A673 (cell line): ENCODE measurements around the gene GRB10. TPM values are rescaled to one million over a fixed set of nuclear protein-coding genes. Genes with fewer than 3 reads are reported as not detected.

ENCODE experiments used
- BruUV-seq: library from RNA; stranded (reverse); fragments of 400-500 nt; replicated peaks from 2 replicates; lab custom pipeline; 2021; lab: Mats Ljungman, UMichigan
- CTCF ChIA-PET: fragments of 300-600 bp; sonication (Branson Sonifier 250); formaldehyde crosslinking; loops from one replicate; lab custom pipeline; 2022; ENCODE audit warnings: antibody characterized with exemption; lab: Charles Lee
- POLR2A ChIA-PET: fragments of 300-600 bp; sonication (Branson Sonifier 250); formaldehyde crosslinking; loops from one replicate; lab custom pipeline; 2022; ENCODE audit warnings: antibody characterized with exemption; ENCODE audit not compliant: low non-redundant PET; lab: Charles Lee
- DNase-seq: peaks from one replicate; pipeline ENCODE4 v3.0.0-alpha.2; 2015; ENCODE audit warnings: low spot score
- H3K27ac ChIP-seq: fragments of 200-600 bp; sonication (generic); 2 replicates; pipeline ENCODE4 v1.5.1; 2016; ENCODE audit warnings: mixed run types, low read depth, mild to moderate bottlenecking, mixed read lengths, antibody characterized with exemption, low read length; ENCODE audit not compliant: poor library complexity, severe bottlenecking
- H3K27me3 ChIP-seq: fragments of 200-600 bp; sonication (generic); replicated peaks from 2 replicates; pipeline ENCODE4 v1.6.1; 2017; ENCODE audit warnings: mixed run types, low read depth, mild to moderate bottlenecking, mixed read lengths, antibody characterized with exemption, low read length; ENCODE audit not compliant: insufficient read depth, poor library complexity
- H3K36me3 ChIP-seq: fragments of 200-600 bp; sonication (generic); 2 replicates; pipeline ENCODE4 v1.6.1; 2016; ENCODE audit warnings: mixed run types, mild to moderate bottlenecking, mixed read lengths, antibody characterized with exemption, low read length; ENCODE audit not compliant: insufficient read depth, poor library complexity, severe bottlenecking
- H3K4me1 ChIP-seq: fragments of 200-600 bp; sonication (generic); 2 replicates; pipeline ENCODE4 v1.6.1; 2017; ENCODE audit warnings: mixed run types, mild to moderate bottlenecking, mixed read lengths, antibody characterized with exemption, low read length; ENCODE audit not compliant: insufficient read depth, poor library complexity, severe bottlenecking
- H3K4me3 ChIP-seq: fragments of 200-600 bp; sonication (generic); 2 replicates; pipeline ENCODE4 v1.5.1; 2016; ENCODE audit warnings: low read depth, mixed run types, mild to moderate bottlenecking, mixed read lengths, low read length; ENCODE audit not compliant: poor library complexity, severe bottlenecking
- H3K9me3 ChIP-seq: fragments of 200-600 bp; sonication (generic); 2 replicates; pipeline ENCODE4 v1.6.1; 2016; ENCODE audit warnings: mixed run types, low read depth, mild to moderate bottlenecking, mixed read lengths, antibody characterized with exemption, low read length; ENCODE audit not compliant: poor library complexity, severe bottlenecking
- CTCF ChIP-seq: fragments of 300-800, 200-600 bp; sonication (generic); conservative IDR thresholded peaks from 2 replicates; pipeline ENCODE4 v1.5.1; 2017; ENCODE audit warnings: low read depth, mild to moderate bottlenecking, antibody characterized with exemption, low read length, moderate library complexity, mixed read lengths
- EZH2 ChIP-seq: fragments of 200-600 bp; sonication (generic); IDR thresholded peaks from 2 replicates; pipeline ENCODE4 v1.6.1; 2017; ENCODE audit warnings: borderline replicate concordance, low read depth, mild to moderate bottlenecking, mixed read lengths, antibody characterized with exemption, low read length; ENCODE audit not compliant: poor library complexity, severe bottlenecking
- intact Hi-C: fragments of 100-400 bp; cut with micrococcal nuclease; formaldehyde crosslinking; loops from one replicate; pipeline ENCODE4 v1.10.0; 2022; ENCODE audit not compliant: unreplicated experiment
- total RNA-seq: library from RNA; stranded (reverse); gene quantifications from 2 replicates; pipeline ENCODE4 v1.2.3, GENCODE V29; 2021

The GRB10 gene
- total RNA-seq, 1 experiment from 2014 or later, result 0.41 TPM

GRCh38 chr7:50640779-50641178, 141.9 kb downstream of the GRB10 start:
- peaks cover 6% of the 10 kb centered on the region for H3K27me3 ChIP-seq
- H3K4me1 ChIP-seq, result no peaks in the 10 kb centered on the region
- no TSS peak for BruUV-seq
- intact Hi-C loops, result no loop called here
- H3K27ac ChIP-seq, result no peak overlapping the region
- no peaks in the 10 kb centered on the region for H3K9me3 ChIP-seq
- ChIA-PET CTCF (no interaction called here), POLR2A (no interaction called here)
- H3K4me3 ChIP-seq, result no peak overlapping the region
- TF ChIP-seq EZH2 (no peak), CTCF (no peak)
- no peak for DNase-seq
- H3K36me3 ChIP-seq, result no peaks in the 10 kb centered on the region

- POLR2A ChIA-PET, result no interaction called here
- no peak for DNase-seq
- Histone ChIP-seq H3K27me3 (peaks cover 6% of the 10 kb centered on the region), H3K36me3 (no peaks in the 10 kb centered on the region), H3K4me3 (no peak overlapping the region), H3K4me1 (no peaks in the 10 kb centered on the region), H3K27ac (no peak overlapping the region), H3K9me3 (no peaks in the 10 kb centered on the region)
- intact Hi-C loops, result no loop called here
- TF ChIP-seq CTCF, result no peak
- no peak for TF ChIP-seq EZH2
- CTCF ChIA-PET, result no interaction called here
- no TSS peak for BruUV-seq
Observed at GRCh38 chr7:50640256-50640655, 142.4 kb downstream of the GRB10 start.

- DNase-seq, result no peak
- POLR2A ChIA-PET, result no interaction called here
Observed at GRCh38 chr7:50637725-50638643, 144.7 kb downstream of the GRB10 start.

More at GRCh38 chr7:50637725-50638643, 144.7 kb downstream of the GRB10 start:
- Histone ChIP-seq H3K27me3 (no peaks in the 10 kb centered on the region), H3K9me3 (no peaks in the 10 kb centered on the region), H3K4me1 (no peaks in the 10 kb centered on the region), H3K36me3 (no peaks in the 10 kb centered on the region), H3K4me3 (no peak overlapping the region), H3K27ac (no peak overlapping the region)
- no TSS peak for BruUV-seq
- no peak for TF ChIP-seq CTCF
- TF ChIP-seq EZH2, result no peak
- intact Hi-C loops, result no loop called here
- CTCF ChIA-PET, result no interaction called here
